H9 (cell line): Measurements from ENCODE around the gene ARL6IP6. TPM values are rescaled to one million over a fixed set of nuclear protein-coding genes. Genes with fewer than 3 reads are reported as not detected.

Source experiments
- DNase-seq: peaks from one replicate; pipeline ENCODE4 v3.0.0-alpha.2; 2017
- H2AFZ ChIP-seq: one replicate; pipeline ENCODE4 v1.6.1; 2013; ENCODE audit warnings: mild to moderate bottlenecking, low read length, control low read depth, moderate library complexity
- H2AK5ac ChIP-seq: 2 replicates; pipeline ENCODE4 v1.6.1; 2013; ENCODE audit warnings: low read length, control low read depth, mixed read lengths; ENCODE audit not compliant: insufficient read length
- H2BK120ac ChIP-seq: one replicate; pipeline ENCODE4 v1.6.1; 2013; ENCODE audit warnings: low read depth, mild to moderate bottlenecking, low read length, control low read depth, inconsistent platforms; ENCODE audit not compliant: poor library complexity, severe bottlenecking
- H2BK12ac ChIP-seq: 2 replicates; pipeline ENCODE4 v1.6.1; 2013; ENCODE audit warnings: low read length, control low read depth, mixed read lengths, low read depth; ENCODE audit not compliant: insufficient read length
- H2BK15ac ChIP-seq: 2 replicates; pipeline ENCODE4 v1.6.1; 2013; ENCODE audit warnings: low read depth, low read length, control low read depth
- H2BK20ac ChIP-seq: one replicate; pipeline ENCODE4 v1.6.1; 2013; ENCODE audit warnings: low read depth, mild to moderate bottlenecking, low read length, control low read depth, inconsistent platforms; ENCODE audit not compliant: poor library complexity, severe bottlenecking
- H2BK5ac ChIP-seq: 2 replicates; pipeline ENCODE4 v1.6.1; 2013; ENCODE audit warnings: low read length, control low read depth, mixed read lengths; ENCODE audit not compliant: insufficient read length
- H3K14ac ChIP-seq: 2 replicates; pipeline ENCODE4 v1.6.1; 2013; ENCODE audit warnings: low read length, control low read depth; ENCODE audit not compliant: insufficient read depth
- H3K18ac ChIP-seq: 2 replicates; pipeline ENCODE4 v1.6.1; 2013; ENCODE audit warnings: low read depth, mild to moderate bottlenecking, mixed read lengths, low read length, control low read depth; ENCODE audit not compliant: insufficient read length
- H3K23ac ChIP-seq: 2 replicates; pipeline ENCODE4 v1.6.1; 2013; ENCODE audit warnings: low read length, control low read depth, mixed read lengths, low read depth; ENCODE audit not compliant: insufficient read length
- H3K23me2 ChIP-seq: 2 replicates; pipeline ENCODE4 v1.6.1; 2013; ENCODE audit warnings: low read depth, mild to moderate bottlenecking, mixed read lengths, low read length, control low read depth; ENCODE audit not compliant: insufficient read length, poor library complexity, severe bottlenecking
- H3K27ac ChIP-seq: 2 replicates; pipeline ENCODE4 v1.5.1; 2013; ENCODE audit warnings: low read length, control low read depth, mixed read lengths, low read depth; ENCODE audit not compliant: insufficient read length
- H3K27me3 ChIP-seq: 2 replicates; pipeline ENCODE4 v1.6.1; 2013; ENCODE audit warnings: low read length, control low read depth, inconsistent platforms; ENCODE audit not compliant: insufficient read depth
- H3K4ac ChIP-seq: 2 replicates; pipeline ENCODE4 v1.6.1; 2013; ENCODE audit warnings: low read depth, mild to moderate bottlenecking, control low read depth, inconsistent platforms, low read length, moderate library complexity
- H3K4me1 ChIP-seq: 2 replicates; pipeline ENCODE4 v1.6.1; 2013; ENCODE audit warnings: low read length, control low read depth, inconsistent platforms; ENCODE audit not compliant: insufficient read depth
- H3K4me2 ChIP-seq: 2 replicates; pipeline ENCODE4 v1.6.1; 2013; ENCODE audit warnings: low read length, control low read depth, mixed read lengths; ENCODE audit not compliant: insufficient read length, insufficient read depth
- H3K56ac ChIP-seq: 2 replicates; pipeline ENCODE4 v1.6.1; 2013; ENCODE audit warnings: low read depth, mild to moderate bottlenecking, mixed read lengths, low read length, control low read depth; ENCODE audit not compliant: insufficient read length
- H3K79me1 ChIP-seq: 2 replicates; pipeline ENCODE4 v1.6.1; 2013; ENCODE audit warnings: low read depth, mild to moderate bottlenecking, moderate library complexity, low read length, control low read depth, inconsistent platforms; ENCODE audit not compliant: insufficient read depth, poor library complexity, severe bottlenecking
- H3K79me2 ChIP-seq: 2 replicates; pipeline ENCODE4 v1.6.1; 2013; ENCODE audit warnings: low read length, control low read depth, inconsistent platforms; ENCODE audit not compliant: insufficient read depth
- H3K9ac ChIP-seq: 2 replicates; pipeline ENCODE4 v1.6.1; 2013; ENCODE audit warnings: low read length, control low read depth, mixed read lengths; ENCODE audit not compliant: insufficient read length; ENCODE audit errors: extremely low read depth
- H3K9me3 ChIP-seq: one replicate; pipeline ENCODE4 v1.6.1; 2013; ENCODE audit warnings: low read depth, low read length, inconsistent platforms; ENCODE audit not compliant: control insufficient read depth
- H3T11ph ChIP-seq: one replicate; pipeline ENCODE4 v1.6.1; 2013; ENCODE audit warnings: mild to moderate bottlenecking, low read length, control low read depth, inconsistent platforms
- H4K20me1 ChIP-seq: one replicate; pipeline ENCODE4 v1.6.1; 2013; ENCODE audit not compliant: control insufficient read depth, insufficient read length, insufficient read depth
- H4K5ac ChIP-seq: 2 replicates; pipeline ENCODE4 v1.6.1; 2013; ENCODE audit warnings: low read depth, mild to moderate bottlenecking, mixed read lengths, low read length, control low read depth; ENCODE audit not compliant: insufficient read length
- H4K8ac ChIP-seq: replicated peaks from 2 replicates; pipeline ENCODE4 v1.6.1; 2013; ENCODE audit warnings: low read length, control low read depth, mixed read lengths, low read depth; ENCODE audit not compliant: insufficient read length
- H4K91ac ChIP-seq: 2 replicates; pipeline ENCODE4 v1.6.1; 2013; ENCODE audit warnings: low read depth, mild to moderate bottlenecking, moderate library complexity, mixed read lengths, low read length, control low read depth; ENCODE audit not compliant: insufficient read length
- H3K27ac Mint-ChIP-seq, 3 experiments: 2 replicates in 2 of 3; 3 replicates in 1 of 3; pipeline ENCODE4 v1.8.0; 2020 to 2021; ENCODE audit warnings: mixed read lengths in 3 of 3, mild to moderate bottlenecking in 1 of 3, moderate library complexity in 1 of 3
- H3K27me3 Mint-ChIP-seq: 2 replicates; pipeline ENCODE4 v1.8.0; 2021; ENCODE audit warnings: low read depth, mild to moderate bottlenecking, moderate library complexity, mixed read lengths
- H3K36me3 Mint-ChIP-seq, 3 experiments: 2 replicates in 2 of 3; 3 replicates in 1 of 3; pipeline ENCODE4 v1.8.0; 2020 to 2021; ENCODE audit warnings: low read depth in 3 of 3, mixed read lengths in 3 of 3; ENCODE audit not compliant: insufficient read depth in 1 of 3
- H3K4me1 Mint-ChIP-seq, 2 experiments: 2 replicates each; pipeline ENCODE4 v1.8.0; 2020; ENCODE audit warnings: mixed read lengths in 2 of 2
- H3K4me3 Mint-ChIP-seq, 2 experiments: 2 replicates in 1 of 2; 3 replicates in 1 of 2; pipeline ENCODE4 v1.8.0; 2020 to 2021; ENCODE audit warnings: mild to moderate bottlenecking in 2 of 2, mixed read lengths in 2 of 2, moderate library complexity in 1 of 2
- H3K9me3 Mint-ChIP-seq, 2 experiments: 2 replicates in 1 of 2; 3 replicates in 1 of 2; pipeline ENCODE4 v1.8.0; 2020; ENCODE audit warnings: mild to moderate bottlenecking in 2 of 2, mixed read lengths in 2 of 2, moderate library complexity in 1 of 2
- WGBS: extraction: QIAGEN DNeasy Blood & Tissue Kit; methylation state at CpG from one replicate; pipeline ENCODE4 v1.1.7; 2013; ENCODE audit warnings: missing lambda C conversion rate, low lambda C conversion rate, mixed read lengths; ENCODE audit not compliant: insufficient read length; ENCODE audit errors: extremely low coverage; 5-methylcytosine and 5-hydroxymethylcytosine counted together
- total RNA-seq: library from RNA; stranded (reverse); gene quantifications from 2 replicates; pipeline ENCODE4 v1.2.1, GENCODE V29; 2021
- TF ChIP-seq, protein P1 (sequence below): fragments of 200-600 bp; sonication (generic); conservative IDR thresholded peaks from 3 replicates; pipeline ENCODE4 v1.8.0; 2021; ENCODE audit warnings: antibody characterized with exemption, mild to moderate bottlenecking

ARL6IP6 gene
- total RNA-seq, 1 experiment from 2014 or later = 27.3 TPM

DNA sequence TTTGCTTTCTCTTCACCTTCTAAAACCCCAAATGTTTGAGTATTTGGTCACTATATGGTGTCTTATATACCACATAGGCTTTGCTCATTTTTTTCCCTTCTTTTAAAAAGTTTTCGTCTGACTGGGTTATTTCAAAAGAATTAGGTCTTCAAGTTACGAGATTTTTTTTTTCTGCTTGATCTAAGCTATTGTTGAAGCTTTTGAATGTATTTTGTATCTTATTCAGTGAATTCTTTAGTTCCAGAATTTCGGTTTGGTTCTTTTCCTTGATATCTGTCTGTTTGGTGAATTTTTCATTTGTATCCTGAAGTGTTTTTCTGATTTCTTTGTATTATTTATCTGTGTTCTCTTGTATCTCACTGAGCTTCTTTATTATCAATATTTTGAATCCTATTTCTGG, 93.5 kb downstream of the ARL6IP6 start:
- H3K23me2 ChIP-seq = no peaks in the 10 kb centered on the region
- no peaks in the 10 kb centered on the region for H3K79me2 ChIP-seq
- TF ChIP-seq, protein P1, sequence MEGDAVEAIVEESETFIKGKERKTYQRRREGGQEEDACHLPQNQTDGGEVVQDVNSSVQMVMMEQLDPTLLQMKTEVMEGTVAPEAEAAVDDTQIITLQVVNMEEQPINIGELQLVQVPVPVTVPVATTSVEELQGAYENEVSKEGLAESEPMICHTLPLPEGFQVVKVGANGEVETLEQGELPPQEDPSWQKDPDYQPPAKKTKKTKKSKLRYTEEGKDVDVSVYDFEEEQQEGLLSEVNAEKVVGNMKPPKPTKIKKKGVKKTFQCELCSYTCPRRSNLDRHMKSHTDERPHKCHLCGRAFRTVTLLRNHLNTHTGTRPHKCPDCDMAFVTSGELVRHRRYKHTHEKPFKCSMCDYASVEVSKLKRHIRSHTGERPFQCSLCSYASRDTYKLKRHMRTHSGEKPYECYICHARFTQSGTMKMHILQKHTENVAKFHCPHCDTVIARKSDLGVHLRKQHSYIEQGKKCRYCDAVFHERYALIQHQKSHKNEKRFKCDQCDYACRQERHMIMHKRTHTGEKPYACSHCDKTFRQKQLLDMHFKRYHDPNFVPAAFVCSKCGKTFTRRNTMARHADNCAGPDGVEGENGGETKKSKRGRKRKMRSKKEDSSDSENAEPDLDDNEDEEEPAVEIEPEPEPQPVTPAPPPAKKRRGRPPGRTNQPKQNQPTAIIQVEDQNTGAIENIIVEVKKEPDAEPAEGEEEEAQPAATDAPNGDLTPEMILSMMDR = no peak
- DNase-seq = no peak
- no peak overlapping the region for H2BK5ac ChIP-seq
- H3K79me1 ChIP-seq = no peaks in the 10 kb centered on the region
- no peaks in the 10 kb centered on the region for H3K27me3 ChIP-seq
- no peak overlapping the region for H3K4me2 ChIP-seq
- H3K27ac ChIP-seq = no peak overlapping the region
- H3T11ph ChIP-seq = no peak overlapping the region
- no peak overlapping the region for H4K8ac ChIP-seq
- no peak overlapping the region for H2BK15ac ChIP-seq
- H3K27me3 Mint-ChIP-seq = no peaks in the 10 kb centered on the region
- H2AFZ ChIP-seq = no peak overlapping the region
- no peak overlapping the region for H3K23ac ChIP-seq
- no CpG with 5 or more reads among the region's 3 CpGs for WGBS
- no peak overlapping the region for H4K5ac ChIP-seq
- peaks cover 0 to 5% (median 0%) of the 10 kb centered on the region in 3 experiments; a peak in 1 of 7 replicates for H3K36me3 Mint-ChIP-seq
- H3K4me3 Mint-ChIP-seq = no peak overlapping the region
- H3K18ac ChIP-seq = no peak overlapping the region
- H2BK12ac ChIP-seq = no peak overlapping the region
- H3K9ac ChIP-seq = no peak overlapping the region
- H3K9me3 Mint-ChIP-seq = peaks cover 9 to 17% of the 10 kb centered on the region in 2 experiments
- no peak overlapping the region for H3K56ac ChIP-seq
- H4K91ac ChIP-seq = no peak overlapping the region
- no peak overlapping the region for H2AK5ac ChIP-seq
- no peak overlapping the region for H3K4ac ChIP-seq
- no peaks in the 10 kb centered on the region for H3K9me3 ChIP-seq
- no peaks in the 10 kb centered on the region for H4K20me1 ChIP-seq
- H3K4me1 ChIP-seq = no peaks in the 10 kb centered on the region
- H3K4me1 Mint-ChIP-seq = no peaks in the 10 kb centered on the region
- no peak overlapping the region for H2BK120ac ChIP-seq
- no peak overlapping the region for H3K27ac Mint-ChIP-seq
- H2BK20ac ChIP-seq = no peak overlapping the region
- H3K14ac ChIP-seq = no peak overlapping the region

Other genes starting within 250 kb of the ARL6IP6 start
- gene PRPF40A, start 1.2 kb upstream of the ARL6IP6 start, total RNA-seq = 158 and 179 TPM in 2 replicates